T47D (cell line): ENCODE data around the gene PP2D1.

Source experiments
- DNase-seq, 2 experiments: peaks; one replicate each; pipeline versions ENCODE4 v3.0.0 to v3.0.0-alpha.2; 2011 to 2012; ENCODE audit warnings: low read depth in 1 of 2, low spot score in 1 of 2
- JUND ChIP-seq: IDR thresholded peaks from 2 replicates; pipeline ENCODE4 v1.6.1; 2012; ENCODE audit warnings: low read depth
- in situ Hi-C: cut with HindIII; loops from 2 replicates; pipeline ENCODE4 v1.10.0; 2016; ENCODE audit warnings: low sequenced_read_pairs, low pct_unique_long_range_greater_than_20kb

Gene PP2D1, protein sequence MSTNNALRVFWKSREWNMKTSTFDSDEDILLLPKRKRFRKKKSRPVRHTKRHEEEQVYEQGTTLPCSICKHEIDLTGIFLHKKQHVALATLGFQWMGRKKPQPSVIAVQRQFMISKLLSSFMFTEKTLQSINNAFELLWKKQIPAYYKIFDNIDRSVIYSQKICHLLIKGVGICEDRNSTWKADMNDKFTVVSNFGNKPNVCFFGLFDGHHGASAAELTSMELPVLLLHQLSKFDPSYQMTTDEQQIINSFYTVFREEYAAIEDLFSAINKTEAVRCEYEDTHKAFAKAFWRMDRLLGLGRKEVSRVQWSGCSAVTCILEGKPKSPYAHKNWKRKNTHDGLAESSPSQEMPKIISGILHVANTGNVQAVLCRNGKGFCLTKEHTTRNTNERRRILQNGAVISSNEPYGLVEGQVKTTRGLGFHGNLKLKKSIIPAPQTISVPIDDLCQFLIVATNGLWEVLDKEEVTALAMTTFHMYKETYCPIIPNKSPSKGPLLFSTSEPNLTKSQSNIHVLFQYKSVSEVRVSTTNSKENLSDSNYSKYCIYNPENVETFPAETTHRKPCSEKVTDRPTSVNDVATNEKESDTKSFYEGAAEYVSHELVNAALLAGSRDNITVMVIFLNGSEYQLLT

DNA sequence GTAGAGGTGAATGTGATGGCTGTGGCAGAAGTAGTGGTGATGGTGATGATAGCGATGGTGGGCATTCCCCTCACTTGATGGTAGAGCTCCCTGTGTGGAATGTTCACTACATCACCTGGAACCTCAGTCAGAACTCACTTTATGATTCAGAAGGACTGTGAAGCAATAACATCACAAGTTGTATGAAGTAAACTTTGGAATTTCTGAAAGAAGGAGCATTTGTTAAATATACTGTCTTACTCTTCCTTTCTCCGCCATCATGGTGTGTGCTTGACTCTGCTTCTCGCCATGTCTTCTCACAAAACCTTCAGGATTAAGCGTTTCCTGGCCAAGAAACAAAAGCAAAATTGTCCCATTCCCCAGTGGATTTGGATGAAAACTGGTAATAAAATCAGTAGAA, at the start of gene PP2D1:
Gene PP2D1 (minus strand): TSS at position 101 of the 400 bp plus-strand sequence. CDS start 192 bp downstream, outside the sequence.
- in situ Hi-C loops, result no loop called here
- no peak for TF ChIP-seq JUND

DNA sequence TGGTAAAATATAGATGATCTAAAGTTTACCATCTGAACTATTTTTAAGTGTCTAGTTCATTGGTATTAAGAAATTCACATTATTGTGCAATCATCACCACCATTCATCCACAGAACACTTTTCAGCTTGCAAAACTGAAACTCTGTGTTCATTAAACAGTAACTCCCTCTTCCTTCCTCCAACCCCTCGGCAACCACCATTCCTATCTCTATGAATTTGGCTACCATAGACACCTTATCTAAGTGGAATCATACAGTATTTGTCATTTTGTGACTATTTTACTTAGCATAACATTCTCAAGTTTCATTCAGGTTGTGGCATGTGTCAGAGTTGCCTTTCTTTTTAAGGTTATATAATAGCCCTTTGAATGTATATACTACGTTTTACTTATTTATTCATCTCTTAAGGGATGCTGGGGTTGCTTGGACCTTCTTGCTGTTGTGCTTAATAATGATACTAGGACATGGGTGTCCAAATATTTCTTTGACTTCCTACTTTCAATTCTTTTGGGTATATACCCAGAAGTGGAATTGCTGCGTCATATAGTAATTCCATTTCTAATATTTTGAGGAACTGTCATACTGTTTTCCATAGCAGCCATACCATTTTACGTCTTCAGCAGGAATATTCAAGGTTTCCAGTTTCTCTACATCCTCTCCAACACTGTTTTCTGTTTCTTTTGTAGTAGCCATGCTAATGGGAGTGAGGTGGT, 49.1 kb upstream of the PP2D1 start:
- no peak for DNase-seq
- in situ Hi-C loops, result no loop called here

More for the DNA sequence above, at the start of gene PP2D1:
- no peak for DNase-seq

DNA sequence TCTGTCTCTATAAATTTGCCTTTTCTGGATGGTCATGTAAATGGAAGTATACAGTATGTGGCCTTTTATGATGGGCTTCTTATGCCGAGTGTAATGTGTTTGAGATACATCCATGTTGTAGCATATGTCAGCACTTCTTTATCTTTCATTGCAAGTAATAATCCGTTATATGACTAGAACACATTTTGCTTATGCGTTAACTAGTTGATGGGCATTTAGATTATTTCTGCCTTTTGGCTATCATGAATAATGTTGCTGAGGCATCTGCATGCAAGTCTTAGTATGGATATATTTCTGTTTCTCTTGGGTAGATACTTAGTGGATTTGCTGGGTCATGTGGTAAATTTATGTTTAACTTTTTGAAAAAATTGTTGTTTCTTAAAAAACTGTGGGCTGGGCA, 47.9 kb upstream of the PP2D1 start:
- in situ Hi-C loops, result no loop called here
- TF ChIP-seq JUND, result no peak
- DNase-seq, result no peak

More for the DNA sequence above, 49.1 kb upstream of the PP2D1 start:
- TF ChIP-seq JUND, result no peak

DNA sequence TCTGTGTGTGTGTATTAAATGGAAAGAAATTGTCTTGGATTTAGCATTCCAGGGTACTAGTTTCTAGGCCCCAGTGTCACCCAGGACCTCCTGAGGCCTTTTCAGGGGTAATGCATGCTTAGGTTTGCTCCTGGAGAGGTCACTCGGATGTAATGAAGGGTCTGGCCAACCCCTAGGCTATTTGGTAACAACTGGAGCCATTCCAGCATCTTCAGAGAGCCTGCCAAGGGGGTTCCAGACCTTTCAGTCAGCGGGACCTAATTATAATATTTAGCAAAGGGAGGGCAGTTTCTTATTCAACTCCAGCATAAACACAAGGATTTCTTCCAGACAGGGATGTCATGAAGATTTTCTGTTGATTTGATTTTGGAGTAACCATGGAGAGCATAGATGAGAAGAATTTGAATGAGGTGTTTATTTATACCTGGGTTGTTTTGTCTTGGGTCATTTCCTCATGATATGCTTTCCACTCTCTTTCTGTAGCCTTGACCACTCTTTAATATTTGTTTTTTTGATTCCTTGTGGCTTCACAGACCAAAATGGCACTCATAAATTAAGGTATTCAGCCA, 45.6 kb upstream of the PP2D1 start:
- in situ Hi-C loops, result no loop called here
- TF ChIP-seq JUND, result no peak
- no peak for DNase-seq

DNA sequence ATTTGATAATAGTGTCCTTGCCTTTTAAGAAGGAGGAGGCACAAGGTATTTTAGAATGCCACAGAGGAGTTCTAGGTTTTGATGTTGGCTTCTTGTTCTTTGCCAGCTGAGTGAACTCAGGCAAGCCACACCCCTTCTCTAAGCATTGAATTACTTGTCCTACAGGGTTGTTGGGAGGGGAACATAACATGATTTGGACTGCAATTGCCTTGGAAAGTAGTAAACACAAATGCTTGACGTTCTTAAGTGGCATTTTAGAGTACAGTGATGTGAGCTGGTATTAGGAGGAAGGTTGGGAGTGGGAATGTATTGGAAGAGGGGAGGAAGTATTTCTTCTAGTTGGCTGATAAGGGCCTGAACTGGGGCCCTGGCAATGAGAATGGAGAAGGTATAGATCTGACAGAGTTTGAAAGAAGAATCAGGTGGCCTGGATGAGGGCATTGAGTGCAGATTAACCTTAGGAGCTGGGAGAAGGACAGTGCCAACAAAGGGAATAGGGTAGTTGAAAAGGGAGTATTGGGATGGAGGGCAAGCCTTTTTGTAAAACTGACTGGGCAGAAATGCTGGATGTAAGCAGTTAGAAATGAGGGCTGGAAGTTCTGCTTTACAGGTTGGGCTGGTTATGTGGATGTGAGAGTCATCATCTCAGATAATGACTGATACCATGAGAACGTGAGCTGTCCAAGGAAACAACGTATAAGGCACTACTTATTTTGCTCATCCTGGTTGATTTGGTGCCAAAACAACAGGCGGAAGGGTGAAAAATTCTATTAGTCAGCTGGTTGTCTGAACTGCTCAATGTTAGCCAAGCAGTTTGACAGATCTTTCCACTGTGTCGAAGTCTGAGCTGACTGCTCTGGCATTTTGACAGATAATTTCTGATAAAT, 44.9 kb upstream of the PP2D1 start:
- no peak for TF ChIP-seq JUND
- in situ Hi-C loops, result no loop called here
- DNase-seq, result peak in 1 of 2 experiments; percentile 52

DNA sequence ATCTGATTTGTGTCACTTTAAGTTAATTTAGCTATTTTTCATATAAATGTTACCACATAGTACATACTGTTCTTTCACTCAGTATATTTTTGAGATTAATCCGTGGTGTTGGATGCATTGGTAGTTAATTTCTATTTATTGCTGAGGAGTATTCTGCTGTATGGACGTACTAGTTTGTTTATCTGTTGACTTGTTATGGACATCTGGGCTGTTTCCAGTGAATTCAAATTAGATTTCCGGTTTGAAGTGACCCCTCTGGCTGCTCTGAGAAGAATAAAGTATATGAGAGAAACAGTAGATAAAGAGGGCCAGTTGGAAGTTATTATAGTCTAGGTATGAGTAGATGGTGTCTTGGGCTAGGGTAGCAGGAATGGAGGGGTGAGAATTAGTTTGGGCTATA, 43.8 kb upstream of the PP2D1 start:
- TF ChIP-seq JUND, result no peak
- no peak for DNase-seq
- in situ Hi-C loops, result no loop called here

DNA sequence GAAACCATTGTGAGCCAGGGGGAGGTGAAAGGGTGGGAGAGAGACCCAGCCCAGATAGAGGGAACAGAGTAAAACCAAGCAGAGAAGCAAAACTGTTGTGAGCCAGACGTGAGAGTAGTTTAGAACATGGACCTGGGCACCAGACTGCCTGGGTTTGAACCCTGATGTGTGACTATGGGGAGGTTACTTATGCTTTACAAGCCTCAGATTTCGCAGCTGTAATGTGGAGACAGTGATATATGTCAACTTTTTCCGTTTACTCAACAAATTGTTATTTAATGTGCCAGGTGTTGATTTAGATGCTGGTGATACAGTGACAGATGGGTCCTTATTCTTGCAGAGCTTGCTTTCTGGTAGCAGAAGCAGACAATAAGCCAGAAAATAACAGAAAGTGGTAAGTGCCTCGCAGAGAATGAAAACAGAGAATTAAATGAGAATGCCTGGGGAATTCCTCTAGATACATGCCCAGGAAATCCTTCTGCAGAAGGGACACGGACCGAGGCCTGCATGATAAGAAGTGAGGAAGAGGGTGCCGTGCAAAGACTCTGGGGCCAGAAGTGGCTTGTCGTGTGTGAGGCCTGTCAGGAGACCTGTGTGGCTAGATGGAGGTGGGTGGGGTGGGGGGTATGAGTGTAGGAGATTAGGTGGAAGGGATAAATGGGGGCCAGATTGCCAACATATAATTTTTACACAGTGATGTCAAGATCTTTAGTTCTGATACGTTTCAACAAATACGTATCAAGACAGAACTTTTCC, 43.1 kb upstream of the PP2D1 start:
- no peak for DNase-seq
- TF ChIP-seq JUND, result no peak
- in situ Hi-C loops, result no loop called here

DNA sequence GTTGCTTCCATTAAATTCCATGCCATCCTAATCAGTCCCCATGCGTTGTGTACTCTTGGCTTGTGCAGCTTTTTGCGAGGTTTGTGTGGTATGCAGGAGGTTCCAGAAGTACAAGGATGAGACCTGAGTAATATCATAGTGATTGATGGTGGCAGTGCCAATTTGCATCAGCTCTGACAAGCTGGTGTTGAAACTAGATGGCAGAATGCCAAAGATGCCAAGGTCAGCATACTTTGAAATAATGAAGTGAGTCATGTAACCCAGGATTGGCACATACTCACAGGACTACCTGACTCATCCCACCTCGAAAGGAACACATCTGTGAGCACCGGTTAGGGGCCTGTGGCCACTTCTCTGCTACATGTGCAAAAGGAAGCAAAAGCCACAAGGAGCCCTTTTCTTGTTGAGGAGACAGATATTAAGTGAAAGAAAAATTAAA, 42.5 kb upstream of the PP2D1 start:
- no peak for TF ChIP-seq JUND
- in situ Hi-C loops, result no loop called here
- peak in 1 of 2 experiments; percentile 73 for DNase-seq

DNA sequence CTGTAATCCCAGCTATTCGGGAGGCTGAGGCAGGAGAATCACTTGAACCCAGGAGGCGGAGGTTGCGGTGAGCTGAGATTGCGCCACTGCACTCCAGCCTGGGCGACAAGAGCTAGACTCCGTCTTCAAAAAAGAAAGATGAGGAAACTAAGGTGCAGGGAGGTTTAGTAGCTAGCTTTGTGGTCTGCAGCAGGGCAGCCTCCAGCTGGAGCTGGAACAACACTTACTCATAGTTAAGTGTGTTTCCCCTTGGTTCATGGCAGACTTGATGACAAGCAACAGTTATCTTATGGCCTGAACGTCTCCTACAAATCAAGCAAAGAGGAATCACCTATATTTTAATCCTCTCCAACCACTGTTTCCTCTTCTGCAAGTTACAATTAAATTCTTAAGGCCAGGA, 40.8 kb upstream of the PP2D1 start:
- DNase-seq, result no peak
- in situ Hi-C loops, result no loop called here
- TF ChIP-seq JUND, result no peak

DNA sequence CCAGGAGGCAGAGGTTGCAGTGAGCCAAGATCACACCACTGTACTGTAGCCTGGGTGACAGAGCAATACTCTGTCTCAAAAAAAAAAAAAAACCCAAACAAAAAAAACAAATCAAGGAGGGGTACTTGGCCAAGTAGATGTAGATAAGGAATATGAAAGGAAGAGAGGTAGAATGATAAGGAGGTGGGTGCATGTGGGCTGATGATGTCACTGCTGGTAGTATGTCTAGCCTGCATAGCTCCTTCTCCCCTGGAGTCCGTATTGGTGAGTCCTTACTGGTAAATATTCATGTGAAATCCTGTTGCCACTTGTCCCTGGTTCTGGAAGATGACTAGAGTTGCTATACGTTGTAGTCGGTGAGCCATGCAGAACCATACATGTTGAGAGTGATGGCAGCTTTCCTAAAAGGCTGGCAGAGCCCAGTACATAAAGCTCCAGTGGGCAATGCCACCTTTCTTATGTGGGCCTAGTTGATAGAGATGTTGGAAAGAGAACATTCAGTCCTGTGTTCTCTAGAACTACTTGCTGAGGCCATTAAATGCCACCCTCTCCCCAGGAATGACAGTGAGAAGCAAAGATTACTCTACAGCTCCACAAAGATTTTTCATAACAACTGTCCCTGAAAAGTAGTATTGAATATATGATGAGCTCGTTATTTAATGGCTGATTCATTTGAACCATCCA, 39.2 kb upstream of the PP2D1 start:
- TF ChIP-seq JUND, result no peak
- in situ Hi-C loops, result no loop called here
- no peak for DNase-seq
